IMR-90 (cell line): ENCODE measurements around the gene COLGALT1. TPM values are rescaled to one million over a fixed set of nuclear protein-coding genes. Genes with fewer than 3 reads are reported as not detected.

ENCODE experiments used
- ATAC-seq: fragments of 200-7000 bp; cut with Tn5 transposase; 2 replicates; pipeline ENCODE4 v1.9.1; 2020; ENCODE audit warnings: low read depth, mild to moderate bottlenecking, moderate library complexity
- Bru-seq: library from RNA; stranded (reverse); fragments of 400-500 nt; gene quantifications from one replicate; lab custom pipeline; 2021; lab: Mats Ljungman, UMichigan
- BruChase-seq, 2 experiments: library from RNA; stranded (reverse); fragments of 400-500 nt; gene quantifications; one replicate each; lab custom pipeline; 2021; lab: Mats Ljungman, UMichigan
- BruUV-seq: library from RNA; stranded (reverse); fragments of 400-500 nt; replicated peaks from 2 replicates; lab custom pipeline; 2021; lab: Mats Ljungman, UMichigan
- CTCF ChIA-PET: fragments of 300-600 bp; formaldehyde crosslinking; extraction: SDS; loops from one replicate; lab custom pipeline; 2021; ENCODE audit warnings: antibody characterized with exemption; lab: Yijun Ruan, JAX
- POLR2A ChIA-PET: fragments of 300-600 bp; sonication (Branson Sonifier 250); formaldehyde crosslinking; loops from one replicate; lab custom pipeline; 2022; ENCODE audit warnings: antibody characterized with exemption; ENCODE audit not compliant: unreplicated experiment; lab: Charles Lee
- DNase-seq: peaks from one replicate; pipeline ENCODE4 v3.0.0; 2013
- H2AFZ ChIP-seq: replicated peaks from 2 replicates; pipeline ENCODE3; 2013; ENCODE audit warnings: low read length, mild to moderate bottlenecking; ENCODE audit not compliant: poor library complexity
- H2AK5ac ChIP-seq: 2 replicates; pipeline ENCODE4 v1.6.1; 2013; ENCODE audit warnings: low read depth, low read length, inconsistent platforms
- H2AK9ac ChIP-seq: replicated peaks from 2 replicates; pipeline ENCODE3; 2013; ENCODE audit warnings: mild to moderate bottlenecking, low read depth, low read length, moderate library complexity; ENCODE audit not compliant: poor library complexity
- H2BK120ac ChIP-seq: 2 replicates; pipeline ENCODE4 v1.6.1; 2013; ENCODE audit warnings: low read depth, low read length, inconsistent platforms
- H2BK15ac ChIP-seq: 3 replicates; pipeline ENCODE4 v1.6.1; 2013; ENCODE audit warnings: low read depth, low read length, inconsistent platforms
- H2BK20ac ChIP-seq: 2 replicates; pipeline ENCODE4 v1.6.1; 2013; ENCODE audit warnings: low read depth, mild to moderate bottlenecking, inconsistent platforms, low read length, moderate library complexity
- H2BK5ac ChIP-seq: 2 replicates; pipeline ENCODE4 v1.6.1; 2013; ENCODE audit warnings: mild to moderate bottlenecking, low read depth, low read length, inconsistent platforms; ENCODE audit not compliant: poor library complexity, severe bottlenecking
- H3K14ac ChIP-seq: replicated peaks from 2 replicates; pipeline ENCODE4 v1.6.1; 2013; ENCODE audit warnings: low read depth, low read length, inconsistent platforms
- H3K18ac ChIP-seq: 2 replicates; pipeline ENCODE4 v1.6.1; 2013; ENCODE audit warnings: low read depth, low read length, control low read depth
- H3K23ac ChIP-seq: 2 replicates; pipeline ENCODE4 v1.6.1; 2013; ENCODE audit warnings: low read depth, low read length, inconsistent platforms
- H3K27ac ChIP-seq: 2 replicates; pipeline ENCODE4 v1.5.1; 2013; ENCODE audit warnings: mild to moderate bottlenecking, control low read depth, low read length; ENCODE audit not compliant: insufficient read depth
- H3K27me3 ChIP-seq: 2 replicates; pipeline ENCODE4 v1.6.1; 2013; ENCODE audit warnings: low read length; ENCODE audit not compliant: control insufficient read depth, insufficient read depth
- H3K36me3 ChIP-seq: 2 replicates; pipeline ENCODE4 v1.6.1; 2013; ENCODE audit warnings: low read length, mixed read lengths; ENCODE audit not compliant: control insufficient read depth, insufficient read depth
- H3K4ac ChIP-seq: 2 replicates; pipeline ENCODE4 v1.6.1; 2013; ENCODE audit warnings: low read depth, low read length, inconsistent platforms
- H3K4me1 ChIP-seq: 2 replicates; pipeline ENCODE4 v1.6.1; 2013; ENCODE audit warnings: low read length, mixed read lengths; ENCODE audit not compliant: control insufficient read depth, insufficient read depth
- H3K4me2 ChIP-seq: 2 replicates; pipeline ENCODE4 v1.6.1; 2013; ENCODE audit warnings: low read depth, mild to moderate bottlenecking, control low read depth, low read length, moderate library complexity
- H3K4me3 ChIP-seq: 2 replicates; pipeline ENCODE4 v1.5.1; 2013; ENCODE audit warnings: low read depth, mild to moderate bottlenecking, control low read depth, low read length, moderate library complexity; ENCODE audit not compliant: insufficient read depth
- H3K56ac ChIP-seq: 2 replicates; pipeline ENCODE4 v1.6.1; 2013; ENCODE audit warnings: low read length, inconsistent platforms; ENCODE audit not compliant: insufficient read depth; ENCODE audit errors: extremely low read depth
- H3K79me1 ChIP-seq, 2 experiments: 2 replicates each; pipeline ENCODE4 v1.6.1; 2013; ENCODE audit warnings: low read length in 2 of 2, inconsistent platforms in 1 of 2, low read depth in 1 of 2
- H3K9ac ChIP-seq: 2 replicates; pipeline ENCODE4 v1.6.1; 2013; ENCODE audit warnings: low read depth, low read length, control low read depth
- H3K9me1 ChIP-seq: 2 replicates; pipeline ENCODE4 v1.6.1; 2013; ENCODE audit warnings: low read length, inconsistent platforms; ENCODE audit not compliant: insufficient read depth
- H3K9me3 ChIP-seq: 2 replicates; pipeline ENCODE4 v1.6.1; 2013; ENCODE audit warnings: low read length; ENCODE audit not compliant: control insufficient read depth, insufficient read depth
- H4K20me1 ChIP-seq: 2 replicates; pipeline ENCODE4 v1.6.1; 2013; ENCODE audit warnings: low read length, inconsistent platforms; ENCODE audit not compliant: insufficient read depth
- H4K5ac ChIP-seq: 2 replicates; pipeline ENCODE4 v1.6.1; 2013; ENCODE audit warnings: mild to moderate bottlenecking, low read depth, low read length, control low read depth
- H4K8ac ChIP-seq, 2 experiments: 2 replicates each; pipeline ENCODE4 v1.6.1; 2013; ENCODE audit warnings: low read depth in 2 of 2, low read length in 2 of 2, control low read depth in 1 of 2, inconsistent platforms in 1 of 2
- H4K91ac ChIP-seq: 2 replicates; pipeline ENCODE4 v1.6.1; 2013; ENCODE audit warnings: low read depth, low read length, inconsistent platforms; ENCODE audit not compliant: insufficient read depth
- BHLHE40 ChIP-seq: fragments of 150-350 bp; IDR thresholded peaks from 2 replicates; pipeline ENCODE4 v1.6.1; 2016; ENCODE audit warnings: mild to moderate bottlenecking, low read depth, low read length
- CEBPB ChIP-seq: IDR thresholded peaks from 2 replicates; pipeline ENCODE4 v1.6.1; 2012; ENCODE audit warnings: low read depth, low read length, improper control_type of control experiment
- CHD1 ChIP-seq: IDR thresholded peaks from 2 replicates; pipeline ENCODE4 v1.6.1; 2012; ENCODE audit warnings: low read depth, low read length, improper control_type of control experiment
- MAFK ChIP-seq: IDR thresholded peaks from 2 replicates; pipeline ENCODE4 v1.6.1; 2012; ENCODE audit warnings: low read depth, low read length, improper control_type of control experiment
- MAZ ChIP-seq: IDR thresholded peaks from 2 replicates; pipeline ENCODE4 v1.6.1; 2012; ENCODE audit warnings: low read depth, mild to moderate bottlenecking, low read length, improper control_type of control experiment, moderate library complexity, borderline replicate concordance
- MXI1 ChIP-seq: IDR thresholded peaks from 2 replicates; pipeline ENCODE4 v1.6.1; 2012; ENCODE audit warnings: low read depth, mild to moderate bottlenecking, low read length, moderate library complexity, borderline replicate concordance
- RAD21 ChIP-seq: IDR thresholded peaks from 2 replicates; pipeline ENCODE4 v1.6.1; 2012; ENCODE audit warnings: low read length, improper control_type of control experiment
- RCOR1 ChIP-seq: IDR thresholded peaks from 2 replicates; pipeline ENCODE4 v1.6.1; 2012; ENCODE audit warnings: mild to moderate bottlenecking, low read length, improper control_type of control experiment; ENCODE audit not compliant: insufficient replicate concordance
- RFX5 ChIP-seq: IDR thresholded peaks from 2 replicates; pipeline ENCODE4 v1.8.0; 2012; ENCODE audit warnings: low read depth, mild to moderate bottlenecking, low read length, moderate library complexity
- WGBS, 2 experiments: methylation state at CpG; one replicate each; pipeline versions ENCODE4 v1.1.5 to v1.1.7; 2013; ENCODE audit warnings: missing lambda C conversion rate in 2 of 2; ENCODE audit not compliant: insufficient read length in 1 of 2; ENCODE audit errors: extremely low coverage in 2 of 2; 5-methylcytosine and 5-hydroxymethylcytosine counted together
- dilution Hi-C: fragments of 300-500 bp; cut with HindIII; formaldehyde crosslinking; loops from one replicate; pipeline ENCODE4 v1.14.3; 2018; ENCODE audit warnings: low sequenced_read_pairs; ENCODE audit not compliant: unreplicated experiment
- in situ Hi-C: fragments of 300-500 bp; cut with MboI; formaldehyde crosslinking; loops from 3 replicates; pipeline ENCODE4 v1.14.3; 2019; ENCODE audit warnings: low sequenced_read_pairs, inconsistent platforms, mixed read lengths
- intact Hi-C: fragments of 100-400 bp; cut with micrococcal nuclease; formaldehyde crosslinking; loops from 2 replicates; pipeline ENCODE4 v1.10.0; 2022
- long read RNA-seq: library from polyadenylated mRNA; unstranded; transcript quantifications from one replicate; pipeline ENCODE4 v2.0.0, GENCODE V29; 2021; ENCODE audit not compliant: unreplicated experiment
- polyA plus RNA-seq, 3 experiments: library from polyadenylated mRNA; depleted of rRNA; stranded (reverse); fragments of >200 nt; gene quantifications; 2 replicates each; pipeline ENCODE4 v1.2.3, GENCODE V29; 2012; ENCODE audit warnings: low replicate concordance in 1 of 3
- total RNA-seq: library from RNA; depleted of rRNA; stranded (reverse); fragments of >200 nt; gene quantifications from 2 replicates; pipeline ENCODE4 v1.2.3, GENCODE V29; 2012; rRNA removed
- TF ChIP-seq, protein P1 (sequence below): fragments of 150-350 bp; IDR thresholded peaks from 2 replicates; pipeline ENCODE4 v1.6.1; 2017; ENCODE audit warnings: mild to moderate bottlenecking, antibody characterized with exemption, low read length, low read depth
- TF ChIP-seq, protein P2 (sequence below): conservative IDR thresholded peaks from 2 replicates; pipeline ENCODE4 v1.5.1; 2012; ENCODE audit warnings: mild to moderate bottlenecking, low read depth, low read length, improper control_type of control experiment

Gene COLGALT1
- total RNA-seq, result 74.2 and 77.1 TPM in 2 replicates
- polyA plus RNA-seq (2012; rRNA removed), result 117 and 124 TPM in 2 replicates
- polyA plus RNA-seq (2012; cell fraction: cytosol; rRNA removed), result 127 and 204 TPM in 2 replicates
- 103 and 152 TPM in 2 replicates for polyA plus RNA-seq (2012; cell fraction: nucleus; rRNA removed; ENCODE audit: low replicate concordance)
- percentile 60 among the genes with signal in this experiment for Bru-seq, nascent RNA
- percentile 77 among the genes with signal in this experiment for BruChase-seq, experiment 1, labeled RNA remaining after a 6-hour chase
- percentile 63 among the genes with signal in this experiment for BruChase-seq, experiment 2, labeled RNA remaining after a 2-hour chase
- long read RNA-seq, transcript COLGALT1-201 (12 exons, 3,704 nt), result major isoform, 62 of 125 reads
- long read RNA-seq, transcript COLGALT1-202 (2 exons, 2,941 nt), result minor isoform, 18 of 125 reads
- long read RNA-seq, partial matches to known transcripts, result 41 of 125 reads
- long read RNA-seq, other reads (novel, unspliced or antisense), result 4 of 125 reads

DNA sequence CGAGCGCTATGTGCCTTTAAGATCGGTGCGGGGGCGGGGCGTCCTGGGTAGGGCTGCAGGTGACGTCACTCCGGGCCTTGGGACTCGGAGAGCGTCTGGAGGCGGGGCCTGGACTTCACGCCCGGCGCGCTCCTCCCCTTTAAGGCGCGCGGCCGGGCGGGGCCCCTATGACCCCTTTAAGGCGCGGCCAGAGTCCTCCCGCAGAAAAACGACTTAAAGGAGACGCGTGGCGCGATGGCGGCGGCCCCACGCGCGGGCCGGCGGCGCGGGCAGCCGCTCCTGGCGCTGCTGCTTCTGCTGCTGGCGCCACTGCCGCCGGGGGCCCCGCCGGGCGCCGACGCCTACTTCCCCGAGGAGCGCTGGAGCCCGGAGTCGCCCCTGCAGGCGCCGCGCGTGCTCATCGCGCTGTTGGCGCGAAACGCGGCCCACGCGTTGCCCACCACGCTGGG lies at the start of gene COLGALT1:
TSS of gene COLGALT1 (plus strand) at position 170 of the 449 bp plus-strand sequence. CDS start at position 235, 65 bp downstream.
- in situ Hi-C loops (no loop called here), dilution Hi-C loops (no loop called here), intact Hi-C loops (loop anchor here (5.0 to 10.0 kb wide), 2 partner anchors 43 to 161 kb away; partner anchors contain the start of genes CCDC194 and PGLS)
- Histone ChIP-seq H3K79me1 (peaks cover 10 to 36% of the 10 kb centered on the region in 2 experiments), H3K27ac (peak within 1 kb of the TSS; percentile 94), H3K9me3 (no peaks in the 10 kb centered on the region), H2BK20ac (peak within 1 kb of the TSS; percentile 12; the same call in 1 of the 2 replicates), H2BK15ac (peak within 1 kb of the TSS; percentile 50; the same call in 1 of the 3 replicates), H3K9ac (peak within 1 kb of the TSS; percentile 75), H2AK5ac (peak within 1 kb of the TSS; percentile 74), H2BK120ac (peak within 1 kb of the TSS; percentile 73; the same call in 1 of the 2 replicates), H3K4ac (peak within 1 kb of the TSS; percentile 88), H3K56ac (peak within 1 kb of the TSS; percentile 70), H4K8ac (peak within 1 kb of the TSS; percentile 54 to 83), H4K5ac (peak within 1 kb of the TSS; percentile 49), H2AFZ (peak within 1 kb of the TSS; percentile 97), H4K20me1 (no peaks in the 10 kb centered on the region), H3K4me3 (peak within 1 kb of the TSS; percentile 84), H4K91ac (peak within 1 kb of the TSS; percentile 86), H3K18ac (peak within 1 kb of the TSS; percentile 51; the same call in 1 of the 2 replicates), H3K14ac (peak within 1 kb of the TSS; percentile 93), H3K27me3 (no peaks in the 10 kb centered on the region), H3K4me1 (peaks cover 3% of the 10 kb centered on the region; the same call in 1 of the 2 replicates), H3K9me1 (peaks cover 4% of the 10 kb centered on the region; the same call in 1 of the 2 replicates), H3K4me2 (peak within 1 kb of the TSS; percentile 83), H2AK9ac (peak within 1 kb of the TSS; percentile 98), H3K23ac (peak within 1 kb of the TSS; percentile 36; the same call in 1 of the 2 replicates), H2BK5ac (peak within 1 kb of the TSS; percentile 86), H3K36me3 (peaks cover 18% of the 10 kb centered on the region)
- BruUV-seq, result no TSS peak
- POLR2A ChIA-PET, result no interaction called here
- DNase-seq (peak; percentile 94), ATAC-seq (peak; percentile 95)
- TF ChIP-seq MAFK, result no peak
- TF ChIP-seq RFX5, result no peak
- TF ChIP-seq MXI1, result peak; percentile 84; the same call in 1 of the 2 replicates
- TF ChIP-seq CEBPB, result no peak
- no peak for TF ChIP-seq RCOR1
- TF ChIP-seq, protein P1, sequence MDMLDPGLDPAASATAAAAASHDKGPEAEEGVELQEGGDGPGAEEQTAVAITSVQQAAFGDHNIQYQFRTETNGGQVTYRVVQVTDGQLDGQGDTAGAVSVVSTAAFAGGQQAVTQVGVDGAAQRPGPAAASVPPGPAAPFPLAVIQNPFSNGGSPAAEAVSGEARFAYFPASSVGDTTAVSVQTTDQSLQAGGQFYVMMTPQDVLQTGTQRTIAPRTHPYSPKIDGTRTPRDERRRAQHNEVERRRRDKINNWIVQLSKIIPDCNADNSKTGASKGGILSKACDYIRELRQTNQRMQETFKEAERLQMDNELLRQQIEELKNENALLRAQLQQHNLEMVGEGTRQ, result no peak
- TF ChIP-seq MAZ, result peak; percentile 78; the same call in 1 of the 2 replicates
- TF ChIP-seq CHD1, result no peak
- TF ChIP-seq, protein P2, sequence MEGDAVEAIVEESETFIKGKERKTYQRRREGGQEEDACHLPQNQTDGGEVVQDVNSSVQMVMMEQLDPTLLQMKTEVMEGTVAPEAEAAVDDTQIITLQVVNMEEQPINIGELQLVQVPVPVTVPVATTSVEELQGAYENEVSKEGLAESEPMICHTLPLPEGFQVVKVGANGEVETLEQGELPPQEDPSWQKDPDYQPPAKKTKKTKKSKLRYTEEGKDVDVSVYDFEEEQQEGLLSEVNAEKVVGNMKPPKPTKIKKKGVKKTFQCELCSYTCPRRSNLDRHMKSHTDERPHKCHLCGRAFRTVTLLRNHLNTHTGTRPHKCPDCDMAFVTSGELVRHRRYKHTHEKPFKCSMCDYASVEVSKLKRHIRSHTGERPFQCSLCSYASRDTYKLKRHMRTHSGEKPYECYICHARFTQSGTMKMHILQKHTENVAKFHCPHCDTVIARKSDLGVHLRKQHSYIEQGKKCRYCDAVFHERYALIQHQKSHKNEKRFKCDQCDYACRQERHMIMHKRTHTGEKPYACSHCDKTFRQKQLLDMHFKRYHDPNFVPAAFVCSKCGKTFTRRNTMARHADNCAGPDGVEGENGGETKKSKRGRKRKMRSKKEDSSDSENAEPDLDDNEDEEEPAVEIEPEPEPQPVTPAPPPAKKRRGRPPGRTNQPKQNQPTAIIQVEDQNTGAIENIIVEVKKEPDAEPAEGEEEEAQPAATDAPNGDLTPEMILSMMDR, result no peak
- peak; percentile 66 for TF ChIP-seq BHLHE40
- TF ChIP-seq RAD21, result no peak
- WGBS, 2 experiments, result 0% methylated on average over 52 of the region's 64 CpGs; no CpG with 5 or more reads in 1 of the 2 experiments
- CTCF ChIA-PET, result interaction anchor here (0.6 kb wide), 1 partner anchor 9 kb away, joined by 5 read pairs; no protein-coding TSS in a partner anchor
